Lung (tissue), 13 donors: Measurements from ENCODE around the gene UCP1. TPM values are rescaled to one million over a fixed set of nuclear protein-coding genes. Genes with fewer than 3 reads are reported as not detected.
"Not testable (repeated sequence)": the region's sequence is repeated elsewhere in the genome, so short reads cannot be mapped to it uniquely, and the experiment has no call there.

Experiments used
- ATAC-seq: fragments of 200-7000 bp; cut with Tn5 transposase; one replicate; pipeline ENCODE4 v1.9.1; 2020; ENCODE audit warnings: moderate number of reproducible peaks; ENCODE audit not compliant: insufficient read depth, low FRiP score
- DNase-seq, 3 donors: peaks; one replicate each; pipeline ENCODE4 v3.0.0-alpha.2; 2013 to 2017
- H3K27ac ChIP-seq, 2 donors: one replicate each; pipeline ENCODE4 v1.5.1; 2013; ENCODE audit warnings: mild to moderate bottlenecking in 2 of 2, moderate library complexity in 2 of 2, control low read depth in 1 of 2, inconsistent platforms in 1 of 2, low read depth in 1 of 2, low read length in 1 of 2
- H3K27me3 ChIP-seq, 3 donors: one replicate each; pipeline ENCODE4 v1.5.1; 2013; ENCODE audit warnings: low read length in 2 of 3; ENCODE audit not compliant: control insufficient read depth in 3 of 3, insufficient read depth in 3 of 3
- H3K36me3 ChIP-seq, 4 donors: one replicate each; pipeline ENCODE4 v1.5.1; 2013; ENCODE audit warnings: low read length in 4 of 4, mild to moderate bottlenecking in 1 of 4, moderate library complexity in 1 of 4; ENCODE audit not compliant: control insufficient read depth in 4 of 4, insufficient read depth in 4 of 4
- H3K4me1 ChIP-seq, 5 donors: one replicate each; pipeline ENCODE4 v1.5.1; 2013; ENCODE audit warnings: low read length in 5 of 5, mild to moderate bottlenecking in 2 of 5, moderate library complexity in 1 of 5; ENCODE audit not compliant: control insufficient read depth in 5 of 5, insufficient read depth in 5 of 5
- H3K4me3 ChIP-seq: one replicate; pipeline ENCODE4 v1.5.1; 2013; ENCODE audit warnings: mild to moderate bottlenecking, control low read depth, moderate library complexity
- H3K9ac ChIP-seq, 2 donors: one replicate each; pipeline ENCODE4 v1.5.1; 2013; ENCODE audit warnings: low read length in 2 of 2, control low read depth in 1 of 2; ENCODE audit not compliant: insufficient read depth in 1 of 2
- H3K9me3 ChIP-seq, 4 donors: one replicate each; pipeline ENCODE4 v1.5.1; 2013; ENCODE audit warnings: low read length in 3 of 4, mild to moderate bottlenecking in 1 of 4, moderate library complexity in 1 of 4; ENCODE audit not compliant: control insufficient read depth in 4 of 4, insufficient read depth in 3 of 4
- WGBS, 2 donors: extraction: QIAGEN DNeasy Blood & Tissue Kit; methylation state at CpG; one replicate each; pipeline ENCODE4 v1.1.7; 2013; 5-methylcytosine and 5-hydroxymethylcytosine counted together
- polyA plus RNA-seq, 2 donors: library from polyadenylated mRNA; stranded (reverse); fragments of 200-250 nt; gene quantifications; one replicate each; pipeline ENCODE4 v1.2.1, GENCODE V29; 2013
- small RNA-seq: library from RNA; depleted of rRNA; stranded (forward); fragments of <200 nt; gene quantifications from one replicate; pipeline ENCODE3, GENCODE V24; 2014; ENCODE audit warnings: low replicate concordance
- total RNA-seq, 2 donors: library from RNA; depleted of rRNA in 1 of 2; stranded (reverse); fragments of >200 nt in 1 of 2; gene quantifications; one replicate each; pipeline ENCODE4 v1.2.1, GENCODE V29; 2014 to 2021
- TF ChIP-seq, protein P1 (sequence below): IDR thresholded peaks from 2 replicates; pipeline ENCODE4 v1.5.1; 2012; ENCODE audit warnings: mild to moderate bottlenecking; ENCODE audit errors: control extremely low read depth, extremely low read depth
- donor health status: control.
- donor health status: control.
- donor health status: Bipolar disorder and iron deficiency.
- donor health status: healthy.
- donor health status: DM: yes; HTN: yes; CAD: no.

UCP1 gene
- total and polyA plus RNA-seq, 4 donors = 0.03 to 0.40 (median 0.34) TPM; not detected in 1

DNA sequence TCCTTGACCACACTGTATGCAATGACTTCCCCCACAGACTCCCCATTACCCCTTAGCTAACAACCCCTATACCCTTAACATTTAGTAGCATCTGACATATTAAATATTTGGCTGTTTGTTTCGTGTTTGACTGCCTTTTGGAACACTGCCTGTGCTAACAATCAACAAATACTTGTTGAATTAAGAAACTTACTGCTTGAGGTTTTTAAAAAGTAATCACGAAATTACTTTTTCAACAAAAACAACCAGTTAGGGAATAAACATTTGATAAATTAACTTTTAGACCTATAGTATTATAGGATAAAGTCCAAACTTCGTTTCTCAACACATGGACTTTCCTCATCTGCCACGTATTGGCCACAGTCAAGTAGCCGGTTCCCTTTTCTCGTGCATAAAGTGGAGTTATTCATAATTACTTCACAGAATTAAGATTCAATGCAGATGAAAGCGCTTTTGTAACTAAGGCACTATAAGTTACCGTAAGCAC is 45.3 kb downstream of the UCP1 start:
- Histone ChIP-seq H3K4me3 (no peak overlapping the region), H3K4me1 (peaks cover 0 to 19% (median 2%) of the 10 kb centered on the region in 5 donors), H3K27me3 (no peaks in the 10 kb centered on the region), H3K27ac (peak overlapping the region in 1 of 2 donors; percentile 67), H3K9me3 (no peaks in the 10 kb centered on the region), H3K36me3 (peaks cover 0 to 7% (median 4%) of the 10 kb centered on the region in 4 donors), H3K9ac (peak overlapping the region in 1 of 2 donors; percentile 76)
- DNase-seq (no peak), ATAC-seq (no peak)
- WGBS, 2 donors = 16 to 17% methylated on average over 8 of the region's 8 CpGs
- TF ChIP-seq, protein P1, sequence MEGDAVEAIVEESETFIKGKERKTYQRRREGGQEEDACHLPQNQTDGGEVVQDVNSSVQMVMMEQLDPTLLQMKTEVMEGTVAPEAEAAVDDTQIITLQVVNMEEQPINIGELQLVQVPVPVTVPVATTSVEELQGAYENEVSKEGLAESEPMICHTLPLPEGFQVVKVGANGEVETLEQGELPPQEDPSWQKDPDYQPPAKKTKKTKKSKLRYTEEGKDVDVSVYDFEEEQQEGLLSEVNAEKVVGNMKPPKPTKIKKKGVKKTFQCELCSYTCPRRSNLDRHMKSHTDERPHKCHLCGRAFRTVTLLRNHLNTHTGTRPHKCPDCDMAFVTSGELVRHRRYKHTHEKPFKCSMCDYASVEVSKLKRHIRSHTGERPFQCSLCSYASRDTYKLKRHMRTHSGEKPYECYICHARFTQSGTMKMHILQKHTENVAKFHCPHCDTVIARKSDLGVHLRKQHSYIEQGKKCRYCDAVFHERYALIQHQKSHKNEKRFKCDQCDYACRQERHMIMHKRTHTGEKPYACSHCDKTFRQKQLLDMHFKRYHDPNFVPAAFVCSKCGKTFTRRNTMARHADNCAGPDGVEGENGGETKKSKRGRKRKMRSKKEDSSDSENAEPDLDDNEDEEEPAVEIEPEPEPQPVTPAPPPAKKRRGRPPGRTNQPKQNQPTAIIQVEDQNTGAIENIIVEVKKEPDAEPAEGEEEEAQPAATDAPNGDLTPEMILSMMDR = no peak

GRCh38 chr4:140515423-140515822 is 53.3 kb downstream of the UCP1 start:
- TF ChIP-seq, protein P1 = no peak
- no peak for ATAC-seq
- no peaks in the 10 kb centered on the region for H3K36me3 ChIP-seq
- DNase-seq = no peak
- H3K27me3 ChIP-seq = no peaks in the 10 kb centered on the region
- no peaks in the 10 kb centered on the region for H3K9me3 ChIP-seq
- H3K4me1 ChIP-seq = no peaks in the 10 kb centered on the region
- H3K27ac ChIP-seq = no peak overlapping the region
- WGBS, 2 donors = 56 to 76% methylated on average over 1 of the region's 1 CpG
- H3K9ac ChIP-seq = no peak overlapping the region
- no peak overlapping the region for H3K4me3 ChIP-seq

GRCh38 chr4:140513765-140514164 is 55.0 kb downstream of the UCP1 start:
- DNase-seq, H3K9me3 ChIP-seq, H3K27ac ChIP-seq, H3K9ac ChIP-seq, H3K4me3 ChIP-seq, H3K27me3 ChIP-seq, H3K36me3 ChIP-seq, H3K4me1 ChIP-seq, ATAC-seq: not testable (repeated sequence)
- WGBS, 2 donors = 92 to 100% methylated on average over 5 of the region's 5 CpGs

Small RNA genes within 50 kb of the gene (small RNA-seq; reads per million reads assigned to genes)
- not detected for gene AC108019.1
- not detected for gene RN7SL152P

Other genes starting within 250 kb of the UCP1 start
- 10 to 100 TPM; 38.0 to 44.4 TPM for gene SCOC, start 195.3 kb downstream of the UCP1 start, total RNA-seq
- 10 to 100 TPM; 36.5 to 38.2 TPM for gene SCOC, start 195.3 kb downstream of the UCP1 start, polyA plus RNA-seq
- 1 to 10 TPM; 2.9 to 3.4 TPM for gene CLGN, start 141.3 kb downstream of the UCP1 start, total RNA-seq
- gene CLGN, start 141.3 kb downstream of the UCP1 start, polyA plus RNA-seq = 1 to 10 TPM in 1 of 2 donors, under 1 TPM in 1; 0.87 to 1.3 TPM
- 1 to 10 TPM in 1 of 2 donors, not detected in 1; 1.1 TPM for gene MGAT4D, start 70.7 kb downstream of the UCP1 start, total RNA-seq
- under 1 TPM in 1 of 2 donors, not detected in 1; 0.12 TPM for gene MGAT4D, start 70.7 kb downstream of the UCP1 start, polyA plus RNA-seq
- 10 to 100 TPM; 19.8 to 47.5 TPM for gene ELMOD2, start 44.8 kb downstream of the UCP1 start, total RNA-seq
- 10 to 100 TPM in 1 of 2 donors, 1 to 10 TPM in 1; 7.5 to 11.3 TPM for gene ELMOD2, start 44.8 kb downstream of the UCP1 start, polyA plus RNA-seq
- 10 to 100 TPM; 30.4 to 52.6 TPM for gene TBC1D9, start 187.4 kb upstream of the UCP1 start, total RNA-seq
- gene TBC1D9, start 187.4 kb upstream of the UCP1 start, polyA plus RNA-seq = 10 to 100 TPM in 1 of 2 donors, 1 to 10 TPM in 1; 9.0 to 18.6 TPM